ENCODE data around the gene FAHD1.

- TF ChIP-seq POLR2A (IDR thresholded peaks at IDR 0.05; ENCODE audit: low read length), result no peak
- TF ChIP-seq GATA1 (IDR thresholded peaks at IDR 0.05; ENCODE audit: low read depth, low read length), result no peak
Observed at GRCh38 chr16:1846416-1846815, 19.4 kb downstream of the FAHD1 start.
